CD4-positive, alpha-beta T cell (primary cell): ENCODE measurements around the gene TOE1. TPM values are rescaled to one million over a fixed set of nuclear protein-coding genes. Genes with fewer than 3 reads are reported as not detected.

Experiments used
- ATAC-seq: fragments of 200-7000 bp; cut with Tn5 transposase; one replicate; pipeline ENCODE4 v1.10.0; 2022; ENCODE audit warnings: mild to moderate bottlenecking; ENCODE audit not compliant: poor library complexity
- CTCF ChIA-PET: fragments of 350-600 bp; sonication (Branson Sonifier 250); formaldehyde crosslinking; loops from one replicate; lab custom pipeline; 2021; ENCODE audit warnings: antibody characterized with exemption, inconsistent platforms; lab: Charles Lee
- POLR2A ChIA-PET: fragments of 350-600 bp; sonication (Branson Sonifier 250); formaldehyde crosslinking; loops from one replicate; lab custom pipeline; 2021; ENCODE audit warnings: antibody characterized with exemption, inconsistent platforms; lab: Charles Lee
- DNase-seq, 14 experiments: peaks; one replicate each; pipeline ENCODE4 v3.0.0-alpha.2; 2013 to 2020; ENCODE audit warnings: mixed read lengths in 2 of 14
- H3K27ac ChIP-seq, 2 donors: one replicate each; pipeline versions ENCODE4 v1.5.1 to v1.7.0; 2013; ENCODE audit warnings: low read length in 2 of 2, low read depth in 1 of 2, mild to moderate bottlenecking in 1 of 2
- H3K27me3 ChIP-seq, 2 experiments: 1 replicate in 1 of 2; 2 replicates in 1 of 2; pipeline versions ENCODE4 v1.6.1 to v1.7.0; 2013; ENCODE audit warnings: low read length in 2 of 2, control low read depth in 1 of 2, mild to moderate bottlenecking in 1 of 2, moderate library complexity in 1 of 2; ENCODE audit not compliant: insufficient read depth in 2 of 2, control insufficient read depth in 1 of 2
- H3K36me3 ChIP-seq: one replicate; pipeline ENCODE4 v1.6.1; 2013; ENCODE audit warnings: low read length, control low read depth; ENCODE audit not compliant: insufficient read depth
- H3K4me1 ChIP-seq: one replicate; pipeline ENCODE4 v1.6.1; 2013; ENCODE audit warnings: low read length, control low read depth; ENCODE audit not compliant: insufficient read depth
- H3K4me3 ChIP-seq: one replicate; pipeline ENCODE4 v1.5.1; 2013; ENCODE audit warnings: mild to moderate bottlenecking, low read length, moderate library complexity
- H3K9me3 ChIP-seq, 2 experiments: 1 replicate in 1 of 2; 2 replicates in 1 of 2; pipeline versions ENCODE4 v1.6.1 to v1.7.0; 2013; ENCODE audit warnings: low read length in 2 of 2, mild to moderate bottlenecking in 2 of 2, control low read depth in 1 of 2, moderate library complexity in 1 of 2; ENCODE audit not compliant: control insufficient read depth in 1 of 2, insufficient read depth in 1 of 2
- H3K27ac Mint-ChIP-seq: one replicate; pipeline ENCODE4 v1.8.0; 2020; ENCODE audit warnings: mixed read lengths
- H3K27me3 Mint-ChIP-seq: one replicate; pipeline ENCODE4 v1.8.0; 2021; ENCODE audit warnings: mixed read lengths
- H3K36me3 Mint-ChIP-seq: one replicate; pipeline ENCODE4 v1.8.0; 2021; ENCODE audit warnings: low read depth, mixed read lengths
- H3K4me1 Mint-ChIP-seq: one replicate; pipeline ENCODE4 v1.8.0; 2021; ENCODE audit warnings: low read depth, mixed read lengths
- H3K4me3 Mint-ChIP-seq: one replicate; pipeline ENCODE4 v1.8.0; 2020; ENCODE audit warnings: mild to moderate bottlenecking, mixed read lengths
- H3K9me3 Mint-ChIP-seq: one replicate; pipeline ENCODE4 v1.8.0; 2020; ENCODE audit warnings: mixed read lengths
- CTCF ChIP-seq: fragments of 200-600 bp; IDR thresholded peaks from one replicate; pipeline ENCODE4 v1.8.0; 2022; ENCODE audit warnings: antibody characterized with exemption, mild to moderate bottlenecking
- intact Hi-C, 2 experiments: fragments of 100-400 bp; cut with DNase I in 1 of 2; cut with micrococcal nuclease in 1 of 2; formaldehyde crosslinking; loops; one replicate each; pipeline versions ENCODE4 v1.15.1 to v1.9.0; 2023 to 2025; cut with DNase I, micrococcal nuclease
- total RNA-seq, 174 experiments: library from RNA in 2 of 174; stranded (reverse) in 2 of 174; gene quantifications; one replicate each; pipeline ENCODE4 v1.2.3 and lab custom pipeline; 2021 to 2026

TOE1 gene
- total RNA-seq, 2 experiments from 2014 or later: 44.5 to 46.2 TPM

DNA sequence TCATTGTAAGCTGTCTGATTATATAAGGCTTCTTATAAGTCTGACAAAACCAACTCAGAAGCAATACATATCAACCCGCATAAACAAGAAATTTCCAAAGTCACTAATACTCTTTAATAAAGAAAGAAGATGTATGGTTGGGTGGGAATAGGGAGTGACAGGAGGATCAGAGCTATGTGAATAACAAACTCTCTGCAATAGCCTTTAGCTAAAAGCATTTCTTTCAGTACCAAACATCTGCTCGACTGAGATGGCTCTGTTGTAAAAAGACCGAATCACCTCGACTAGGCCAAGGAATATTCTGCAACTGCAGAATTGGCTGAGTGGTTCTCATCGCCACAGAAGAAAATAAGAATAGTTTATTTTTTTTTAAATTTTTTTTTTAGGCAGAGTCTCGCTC, 39.6 kb downstream of the TOE1 start:
- ChIA-PET CTCF (no interaction called here), POLR2A (no interaction called here)
- no peaks in the 10 kb centered on the region for H3K9me3 Mint-ChIP-seq
- no peaks in the 10 kb centered on the region for H3K27me3 Mint-ChIP-seq
- H3K27me3 ChIP-seq: no peaks in the 10 kb centered on the region
- no peak overlapping the region for H3K4me3 ChIP-seq
- H3K27ac ChIP-seq: no peak overlapping the region
- ATAC-seq: no peak
- DNase-seq: no peak
- H3K9me3 ChIP-seq: no peaks in the 10 kb centered on the region
- no peak overlapping the region for H3K4me3 Mint-ChIP-seq
- H3K36me3 Mint-ChIP-seq: no peaks in the 10 kb centered on the region
- TF ChIP-seq CTCF: no peak
- H3K36me3 ChIP-seq: no peaks in the 10 kb centered on the region
- no peak overlapping the region for H3K27ac Mint-ChIP-seq
- no peaks in the 10 kb centered on the region for H3K4me1 ChIP-seq
- intact Hi-C loops: no loop called here
- no peaks in the 10 kb centered on the region for H3K4me1 Mint-ChIP-seq

- no peak for TF ChIP-seq CTCF
- Mint-ChIP-seq H3K36me3 (no peaks in the 10 kb centered on the region), H3K27me3 (no peaks in the 10 kb centered on the region), H3K9me3 (no peaks in the 10 kb centered on the region), H3K4me3 (no peak overlapping the region), H3K4me1 (no peaks in the 10 kb centered on the region), H3K27ac (no peak overlapping the region)
- ChIA-PET CTCF (no interaction called here), POLR2A (no interaction called here)
- intact Hi-C loops: no loop called here
- Histone ChIP-seq H3K27ac (no peak overlapping the region), H3K9me3 (no peaks in the 10 kb centered on the region), H3K27me3 (no peaks in the 10 kb centered on the region), H3K36me3 (no peaks in the 10 kb centered on the region), H3K4me3 (no peak overlapping the region), H3K4me1 (no peaks in the 10 kb centered on the region)
- ATAC-seq (no peak), DNase-seq (no peak)
Observed at GRCh38 chr1:45380125-45380524, 40.2 kb downstream of the TOE1 start.

GRCh38 chr1:45380730-45381129, 40.8 kb downstream of the TOE1 start:
- ATAC-seq: no peak
- Histone ChIP-seq H3K4me1 (no peaks in the 10 kb centered on the region), H3K27ac (no peak overlapping the region), H3K27me3 (no peaks in the 10 kb centered on the region), H3K36me3 (no peaks in the 10 kb centered on the region), H3K4me3 (no peak overlapping the region), H3K9me3 (no peaks in the 10 kb centered on the region)
- Mint-ChIP-seq H3K27me3 (no peaks in the 10 kb centered on the region), H3K4me3 (no peak overlapping the region), H3K9me3 (no peaks in the 10 kb centered on the region), H3K36me3 (no peaks in the 10 kb centered on the region), H3K4me1 (no peaks in the 10 kb centered on the region), H3K27ac (no peak overlapping the region)
- no peak for TF ChIP-seq CTCF
- intact Hi-C loops: no loop called here
- DNase-seq: no peak
- ChIA-PET POLR2A (no interaction called here), CTCF (no interaction called here)
